Pulmonary artery endothelial cell (primary cell): Measurements from ENCODE around the gene COL20A1. TPM values are rescaled to one million over a fixed set of nuclear protein-coding genes. Genes with fewer than 3 reads are reported as not detected.
A peak's percentile ranks its signal among the peaks of the same experiment; 100 is the strongest.

Experiments
- DNase-seq: peaks from one replicate; pipeline ENCODE4 v3.0.0-alpha.2; 2011; ENCODE audit warnings: low read depth, low spot score
- total RNA-seq: library from RNA; depleted of rRNA; stranded (reverse); fragments of >200 nt; gene quantifications from 2 replicates; pipeline ENCODE4 v1.2.3, GENCODE V29; 2014

The COL20A1 gene
- total RNA-seq, 1 donor from 2014 or later, result not detected

DNA sequence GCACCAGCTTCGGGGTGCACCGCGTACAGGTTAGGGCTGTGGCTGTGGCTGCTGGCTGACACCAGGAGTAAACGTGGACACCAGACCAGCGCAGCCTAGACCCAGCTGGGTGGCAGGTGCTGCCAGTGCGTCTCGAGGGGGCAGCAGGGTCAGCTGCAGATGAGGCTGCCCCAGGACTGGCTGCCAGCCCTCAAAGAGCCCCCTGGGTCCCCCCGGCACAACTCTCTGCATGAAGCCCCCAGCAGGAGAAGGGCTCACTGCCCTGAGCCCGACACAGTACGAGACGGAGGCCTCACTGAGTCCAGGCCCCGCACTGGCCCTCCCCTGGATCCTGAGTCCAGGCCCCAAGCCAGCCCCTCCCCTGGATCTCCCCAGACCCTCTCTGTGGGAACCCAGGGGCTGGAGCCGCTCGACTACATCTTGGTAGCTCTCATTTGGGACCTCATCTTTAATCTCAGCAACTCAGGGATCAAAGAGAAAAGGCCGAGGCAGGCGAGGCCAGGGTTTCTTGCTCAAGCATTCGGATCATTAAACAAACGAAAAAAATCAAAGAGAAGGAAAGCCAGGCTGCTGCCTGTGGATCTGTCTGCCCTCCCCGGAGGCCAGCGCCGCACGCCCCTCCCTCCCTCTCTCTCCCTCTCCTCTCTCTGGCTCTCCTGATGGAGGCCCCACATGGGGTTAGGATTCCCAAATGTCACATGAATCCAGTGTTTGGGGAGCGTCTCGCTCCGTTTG is 31.8 kb upstream of the COL20A1 start:
- DNase-seq, result no peak

GRCh38 chr20:63261795-63262528 is 31.0 kb upstream of the COL20A1 start:
- DNase-seq, result no peak

DNA sequence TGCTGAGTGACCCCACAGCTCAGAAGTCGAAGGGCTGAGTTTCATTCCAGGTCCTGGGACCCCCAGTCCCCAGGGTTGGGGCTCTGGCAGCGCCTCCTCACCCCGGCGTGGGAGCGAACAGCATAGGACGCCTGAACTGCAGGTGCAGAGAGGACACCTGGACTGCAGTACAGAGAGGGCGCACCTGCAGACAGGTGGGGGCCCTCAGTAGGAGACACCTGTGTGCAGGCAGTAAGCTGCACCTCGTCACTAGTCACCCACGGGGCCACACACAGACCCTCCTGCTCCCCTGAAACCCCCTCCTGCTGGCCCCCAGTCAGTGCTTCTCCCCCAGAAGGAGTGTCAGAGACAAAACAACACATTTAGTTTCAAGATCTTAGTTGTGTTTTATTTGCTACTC is 30.1 kb upstream of the COL20A1 start:
- DNase-seq, result no peak

DNA sequence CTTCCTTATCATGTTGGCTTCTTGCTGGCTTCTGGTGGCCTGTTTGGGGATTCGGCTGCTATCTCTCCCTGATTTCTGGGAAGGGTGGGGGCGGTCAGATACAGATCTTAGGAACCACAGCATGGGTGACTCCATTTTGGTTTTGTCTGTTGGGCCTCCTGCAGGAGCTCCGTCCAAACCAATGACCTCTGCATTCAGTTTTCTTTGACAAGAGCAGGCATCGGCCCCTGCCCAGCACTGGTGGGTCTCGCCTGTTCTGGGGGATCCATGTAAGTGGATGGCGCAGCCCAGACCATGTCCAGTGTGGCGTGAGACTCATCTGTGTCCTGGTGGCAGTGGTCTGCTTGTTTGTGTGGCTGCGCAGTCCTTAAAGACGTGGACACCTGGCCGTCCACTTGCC is 29.0 kb upstream of the COL20A1 start:
- no peak for DNase-seq

DNA sequence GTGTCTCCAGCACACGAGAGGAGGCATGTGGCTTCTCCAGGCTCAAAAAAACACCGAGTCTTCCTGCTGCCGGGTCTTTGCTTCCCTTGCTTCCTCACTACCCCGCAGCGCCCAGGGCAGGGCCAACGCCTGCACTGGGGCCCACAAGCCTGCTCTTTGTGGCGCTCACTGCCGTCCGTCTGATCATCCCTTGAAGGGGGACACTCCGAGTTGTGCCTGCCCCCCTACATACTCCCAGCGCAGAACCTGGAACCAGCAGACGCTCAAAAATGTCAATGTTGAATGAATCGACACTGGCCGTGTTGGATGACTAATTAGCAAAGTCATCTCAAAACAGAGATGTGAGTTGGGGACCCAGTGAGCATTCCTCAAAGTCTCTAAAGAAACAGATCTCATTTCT is 28.5 kb upstream of the COL20A1 start:
- no peak for DNase-seq

DNA sequence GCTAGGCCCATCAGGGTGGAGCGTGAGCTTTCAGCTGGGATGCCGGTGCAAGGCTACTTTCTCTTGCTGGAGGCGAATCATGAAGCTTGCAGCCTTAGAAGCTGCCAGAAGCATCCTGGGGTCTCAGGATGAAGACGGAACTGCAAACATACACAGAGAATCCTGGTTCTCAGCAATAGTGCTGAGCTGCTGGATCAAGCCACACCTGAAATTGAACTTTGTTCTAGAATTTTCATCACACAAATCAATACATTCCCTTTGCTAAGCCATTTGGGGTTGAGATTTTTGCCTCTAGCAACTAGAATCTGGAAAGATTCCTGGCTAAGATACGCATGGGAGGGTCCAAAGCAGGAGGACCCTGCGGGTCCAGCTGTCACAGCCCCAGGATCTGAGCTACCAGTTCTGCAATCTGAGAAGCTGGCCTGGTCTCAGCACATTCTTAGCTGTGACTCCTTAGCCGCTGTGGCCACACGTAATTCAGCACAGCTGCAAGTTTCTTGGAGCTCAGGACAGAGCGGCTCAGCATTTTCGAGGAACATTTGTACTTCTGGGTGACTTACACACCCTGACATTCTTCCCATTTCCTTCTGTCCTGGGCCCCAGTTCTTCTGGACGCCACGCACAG is 27.0 kb upstream of the COL20A1 start:
- no peak for DNase-seq

DNA sequence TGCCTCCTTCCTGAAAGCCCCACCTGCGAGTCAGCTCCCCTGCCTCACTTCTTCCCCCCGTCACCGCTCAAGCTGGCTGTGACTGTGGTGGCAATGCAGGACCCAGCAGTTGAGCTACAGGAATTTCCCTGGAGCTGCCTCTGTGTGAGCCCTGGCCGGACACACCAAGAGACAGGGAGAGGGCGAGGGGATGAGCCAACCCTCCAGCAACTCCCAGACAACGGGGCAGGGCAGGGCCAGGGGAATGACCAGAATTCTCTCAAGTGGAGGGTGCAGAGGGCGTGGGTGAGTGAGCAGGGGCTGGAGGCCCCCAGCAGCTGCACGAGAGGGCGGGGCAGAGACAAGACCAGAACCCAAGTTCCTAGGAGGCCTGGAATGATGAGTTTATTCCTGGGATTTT is 25.3 kb upstream of the COL20A1 start:
- no peak for DNase-seq

DNA sequence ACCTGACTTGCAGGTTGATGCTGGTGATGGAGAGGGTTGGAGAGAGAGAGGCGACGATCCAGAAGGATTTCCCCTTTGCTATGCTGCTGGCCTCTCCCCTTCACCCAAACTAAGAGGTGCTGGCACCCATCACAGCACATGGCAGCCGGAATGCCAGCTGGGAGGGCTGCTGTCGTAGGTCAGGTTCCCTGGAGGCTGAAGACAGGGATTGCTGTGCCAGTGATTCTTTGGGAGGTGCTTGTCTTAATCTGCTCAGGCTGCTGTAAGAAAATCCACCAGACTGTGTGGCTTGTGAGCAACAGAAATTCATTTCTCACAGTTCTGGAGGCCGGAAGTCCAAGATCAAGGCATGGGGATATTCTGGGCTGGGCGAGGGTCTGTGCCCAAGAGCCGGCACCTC is 24.7 kb upstream of the COL20A1 start:
- DNase-seq, result no peak

- DNase-seq, result no peak
These were observed 24.1 kb upstream of the COL20A1 start for GRCh38 chr20:63268671-63269439.

DNA sequence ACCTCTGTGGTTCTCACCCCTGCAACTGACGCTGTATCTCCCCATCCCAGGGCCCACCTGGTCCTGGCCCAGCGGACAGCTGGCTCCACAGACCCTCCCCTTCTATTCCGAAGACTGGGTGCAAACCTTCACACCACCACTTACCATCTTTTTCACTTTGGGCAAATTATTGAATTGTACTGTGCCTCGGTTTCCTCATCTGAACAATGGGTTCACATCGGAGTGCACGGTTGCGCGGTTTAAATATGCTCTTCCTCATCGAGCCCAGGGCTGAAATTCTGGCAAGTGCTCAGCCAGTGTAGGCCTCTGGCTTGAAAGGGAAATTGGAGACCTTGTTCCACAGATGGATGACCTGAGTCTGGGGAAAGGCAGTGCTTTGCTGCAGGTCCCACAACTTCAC is 23.3 kb upstream of the COL20A1 start:
- DNase-seq, result no peak

- DNase-seq, result no peak
These were observed 22.2 kb upstream of the COL20A1 start for GRCh38 chr20:63270606-63271325.

DNA sequence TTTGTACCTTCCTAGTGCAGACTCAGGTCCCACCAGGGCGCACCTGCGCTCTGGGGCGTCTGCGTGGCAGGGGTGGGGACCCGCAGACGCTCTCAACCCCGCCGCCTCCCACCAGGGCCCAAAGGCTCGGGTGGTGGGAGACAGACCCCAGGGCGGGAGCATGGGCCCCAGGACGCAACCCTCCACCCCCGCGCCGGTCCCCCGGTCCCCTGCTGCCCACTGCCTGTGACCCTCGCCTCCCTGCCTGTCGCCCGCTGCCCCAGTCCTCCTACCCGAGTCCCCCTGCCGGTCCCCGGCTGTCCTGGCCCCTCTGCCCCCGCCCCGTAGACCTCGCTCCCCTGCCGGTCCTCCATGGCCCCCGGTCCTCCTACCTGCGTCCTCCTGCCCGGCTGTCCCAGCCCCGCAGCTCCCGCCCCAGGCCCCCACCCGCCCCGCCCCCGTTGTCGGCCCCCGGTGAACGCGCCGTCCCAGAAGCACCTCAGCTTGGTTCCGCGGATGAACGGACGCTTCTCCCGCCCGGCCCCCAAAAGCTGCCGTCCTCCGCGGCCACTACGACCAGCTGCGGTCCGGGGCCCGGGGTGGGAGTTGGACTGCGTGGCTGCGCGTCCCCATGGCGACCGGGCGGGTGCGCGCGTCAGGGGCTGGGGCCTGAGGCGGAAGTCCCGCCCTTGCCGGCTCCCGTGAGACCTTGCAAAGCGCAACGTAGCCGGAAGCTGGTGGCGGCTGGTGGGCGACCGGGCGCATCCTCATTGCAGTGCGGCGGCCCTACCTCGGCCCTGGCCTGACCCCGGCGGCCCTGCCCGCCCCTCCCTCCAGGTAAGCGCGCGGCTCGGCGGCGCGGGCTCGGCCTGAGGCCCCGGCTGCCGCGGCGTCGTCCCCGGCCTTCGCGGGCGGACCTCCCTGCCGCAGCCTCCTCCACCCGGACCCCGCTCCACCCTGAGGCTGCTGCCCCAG is 20.6 kb upstream of the COL20A1 start, which contains the start of gene ARFGAP1:
TSS of gene ARFGAP1 (plus strand) at position 709 of the 954 bp plus-strand sequence. CDS start 2,768 bp downstream, outside the sequence.
- DNase-seq, result peak; percentile 57

DNA sequence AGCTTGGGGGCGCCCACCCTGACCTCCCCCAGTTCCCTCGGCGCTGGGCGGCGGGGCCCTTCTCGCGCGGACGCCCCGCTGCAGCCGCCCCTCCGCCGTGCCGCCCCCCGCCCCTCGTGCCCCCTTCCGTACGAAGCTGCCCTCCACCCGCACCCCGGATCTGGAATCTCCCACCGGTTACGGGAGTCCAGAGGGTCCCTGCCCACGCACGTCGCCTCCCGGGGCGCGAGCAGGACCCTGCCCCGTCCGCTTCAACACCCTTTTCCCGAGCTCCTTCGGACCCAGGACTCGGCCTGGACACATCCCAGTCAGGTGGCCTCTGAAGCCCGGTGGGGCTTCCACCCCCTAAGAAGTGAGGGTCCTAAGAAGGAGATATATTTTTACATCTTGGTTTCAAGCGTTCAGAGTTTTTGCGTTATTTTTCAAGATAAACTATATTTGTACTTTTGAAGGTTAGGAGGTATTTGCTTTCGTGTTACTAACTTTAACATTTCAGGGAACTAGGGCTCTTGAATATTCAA is 19.9 kb upstream of the COL20A1 start:
- no peak for DNase-seq

- no peak for DNase-seq
These were observed 19.2 kb upstream of the COL20A1 start for GRCh38 chr20:63273635-63274380.

GRCh38 chr20:63274381-63275228 is 18.4 kb upstream of the COL20A1 start:
- no peak for DNase-seq

DNA sequence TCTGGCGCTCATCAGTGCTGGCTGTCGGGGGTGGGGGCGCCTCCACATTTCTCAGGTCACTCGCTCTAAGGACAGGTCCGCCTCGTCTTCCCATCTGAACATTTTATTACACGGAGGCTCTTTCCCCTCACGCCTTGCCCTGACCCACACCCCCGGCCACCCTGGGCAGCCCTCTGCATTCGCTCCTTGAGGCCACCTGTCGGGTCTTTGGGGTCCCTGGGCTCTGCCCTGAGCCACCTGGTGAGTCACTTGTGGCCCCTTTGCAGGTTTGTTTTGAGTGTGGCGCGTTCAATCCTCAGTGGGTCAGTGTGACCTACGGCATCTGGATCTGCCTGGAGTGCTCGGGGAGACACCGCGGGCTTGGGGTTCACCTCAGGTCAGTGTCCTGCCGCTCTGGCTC is 17.2 kb upstream of the COL20A1 start:
- DNase-seq, result no peak

DNA sequence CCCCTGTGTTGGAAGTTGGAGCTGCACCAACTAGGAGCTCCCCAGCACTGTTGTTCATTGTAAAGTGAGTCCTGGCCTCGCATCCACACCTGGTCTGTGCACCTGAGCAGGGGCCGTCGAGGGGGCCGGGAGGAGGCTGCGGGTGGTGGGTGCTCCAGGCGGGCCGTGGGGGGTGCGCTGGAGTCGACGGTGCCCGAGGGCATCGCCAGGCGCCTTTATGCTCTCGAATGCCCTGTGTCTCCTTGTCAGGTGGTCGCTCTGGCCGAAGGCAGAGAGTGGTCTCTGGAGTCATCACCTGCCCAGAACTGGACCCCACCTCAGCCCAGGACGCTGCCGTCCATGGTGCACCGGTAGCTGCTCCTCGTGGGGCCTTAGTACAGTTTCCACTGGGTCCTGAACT is 16.0 kb upstream of the COL20A1 start:
- no peak for DNase-seq
